Measurements from ENCODE around the gene CGNL1.

DNA sequence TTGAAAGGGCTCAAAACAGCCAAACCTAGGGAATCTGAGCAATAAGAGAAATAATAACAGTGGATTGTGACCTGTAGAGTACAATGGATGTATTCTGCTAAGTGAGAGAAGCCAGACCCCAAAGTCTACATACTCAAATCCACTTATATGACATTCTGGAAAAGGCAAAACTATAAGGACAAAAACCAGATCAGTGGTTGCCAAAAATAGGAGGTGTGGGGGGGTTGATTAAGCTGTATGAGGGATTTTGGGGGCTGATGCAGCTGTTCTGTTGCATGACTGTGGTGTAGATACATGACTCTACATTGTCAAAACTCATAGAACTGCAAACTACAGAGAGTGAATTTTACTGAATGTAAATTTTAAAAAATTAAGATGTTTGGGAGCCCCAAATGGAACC lies 20.1 kb upstream of the CGNL1 start:
- TF ChIP-seq, protein P1, sequence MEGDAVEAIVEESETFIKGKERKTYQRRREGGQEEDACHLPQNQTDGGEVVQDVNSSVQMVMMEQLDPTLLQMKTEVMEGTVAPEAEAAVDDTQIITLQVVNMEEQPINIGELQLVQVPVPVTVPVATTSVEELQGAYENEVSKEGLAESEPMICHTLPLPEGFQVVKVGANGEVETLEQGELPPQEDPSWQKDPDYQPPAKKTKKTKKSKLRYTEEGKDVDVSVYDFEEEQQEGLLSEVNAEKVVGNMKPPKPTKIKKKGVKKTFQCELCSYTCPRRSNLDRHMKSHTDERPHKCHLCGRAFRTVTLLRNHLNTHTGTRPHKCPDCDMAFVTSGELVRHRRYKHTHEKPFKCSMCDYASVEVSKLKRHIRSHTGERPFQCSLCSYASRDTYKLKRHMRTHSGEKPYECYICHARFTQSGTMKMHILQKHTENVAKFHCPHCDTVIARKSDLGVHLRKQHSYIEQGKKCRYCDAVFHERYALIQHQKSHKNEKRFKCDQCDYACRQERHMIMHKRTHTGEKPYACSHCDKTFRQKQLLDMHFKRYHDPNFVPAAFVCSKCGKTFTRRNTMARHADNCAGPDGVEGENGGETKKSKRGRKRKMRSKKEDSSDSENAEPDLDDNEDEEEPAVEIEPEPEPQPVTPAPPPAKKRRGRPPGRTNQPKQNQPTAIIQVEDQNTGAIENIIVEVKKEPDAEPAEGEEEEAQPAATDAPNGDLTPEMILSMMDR (tag by site-specific recombination; IDR thresholded peaks at IDR 0.05), result no peak
- no peak for TF ChIP-seq ZNF561 (tag by site-specific recombination; IDR thresholded peaks at IDR 0.05; ENCODE audit: borderline replicate concordance)
- no peak for TF ChIP-seq ZNF660 (tag by site-specific recombination; IDR thresholded peaks at IDR 0.05)
- TF ChIP-seq MZF1 (tag by site-specific recombination; IDR thresholded peaks at IDR 0.05; ENCODE audit: borderline replicate concordance), result no peak
- TF ChIP-seq PRDM1 (tag by site-specific recombination; IDR thresholded peaks at IDR 0.05), result no peak
